ENCODE data around the gene NAGS.
"Not testable (repeated sequence)": the region's sequence is repeated elsewhere in the genome, so short reads cannot be mapped to it uniquely, and the experiment has no call there.

The NAGS gene

GRCh38 chr17:44046893-44047292 lies 42.5 kb downstream of the NAGS start:
- DNase-seq, result not testable (repeated sequence)

- no peak for DNase-seq
Measured at GRCh38 chr17:44049294-44050060, 45.1 kb downstream of the NAGS start.

GRCh38 chr17:44053125-44053872 lies 48.9 kb downstream of the NAGS start:
- no peak for DNase-seq

All from EL (cell line).